Measurements from ENCODE around the gene NMD3.
"Not testable (repeated sequence)": the region's sequence is repeated elsewhere in the genome, so short reads cannot be mapped to it uniquely, and the experiment has no call there.

The NMD3 gene

DNA sequence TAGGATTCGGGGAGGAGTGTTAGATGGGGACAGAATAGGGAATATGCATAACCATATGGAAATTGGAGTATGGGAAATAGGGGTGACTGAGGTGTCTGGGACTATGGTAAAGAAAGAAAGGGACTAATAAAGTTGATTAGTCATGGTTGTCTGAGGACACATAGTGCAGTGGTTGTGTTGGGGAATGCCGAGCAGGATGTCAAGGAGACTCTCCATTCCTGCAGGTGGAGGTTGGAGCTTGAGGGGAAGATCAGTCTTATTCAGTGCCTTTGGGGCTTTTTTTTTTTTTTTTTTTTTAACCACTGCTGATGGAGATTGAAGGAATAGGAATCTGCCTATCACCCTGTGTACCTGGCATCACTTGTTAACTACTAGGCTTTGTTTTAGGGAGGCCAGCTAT lies 10.8 kb downstream of the NMD3 start:
- DNase-seq (ENCODE audit: low spot score), result no peak

DNA sequence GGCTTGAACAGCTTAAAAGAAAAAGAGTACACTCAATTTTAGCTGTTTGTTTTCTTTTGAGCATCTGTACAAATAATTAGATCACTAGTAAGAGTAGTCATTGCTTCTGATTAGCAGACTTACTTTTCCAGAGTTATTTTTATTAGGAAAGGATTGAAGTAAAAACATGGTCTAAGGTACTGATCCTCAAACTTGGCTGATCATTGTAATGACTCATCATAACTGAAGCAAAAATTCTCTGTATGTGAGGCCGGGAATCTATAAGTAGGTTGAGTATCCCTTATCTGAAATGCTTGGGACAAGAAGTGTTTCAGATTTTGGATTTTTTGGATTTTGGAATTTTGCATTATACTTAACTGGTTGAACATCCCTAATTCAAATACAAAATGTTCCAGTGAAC lies 12.4 kb downstream of the NMD3 start:
- DNase-seq (ENCODE audit: low spot score), result no peak

DNA sequence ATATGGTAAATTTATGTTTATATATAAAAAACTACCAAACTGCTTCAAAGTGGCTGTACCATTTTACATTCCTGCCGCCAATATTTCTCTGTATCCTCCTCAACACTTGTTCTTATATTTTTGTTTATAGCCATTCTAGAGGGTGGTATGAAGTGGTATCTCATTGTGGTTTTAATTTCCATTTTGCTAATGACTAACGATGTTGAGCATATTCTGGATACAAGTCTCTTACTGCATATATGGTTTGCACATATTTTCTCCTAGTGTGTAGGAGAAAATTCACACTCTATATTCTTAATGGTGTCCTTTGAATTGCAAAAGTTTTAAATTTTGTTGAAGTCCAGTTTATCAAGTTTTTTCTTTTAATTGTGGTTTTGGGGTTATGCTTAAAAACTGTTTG lies 15.1 kb downstream of the NMD3 start:
- no peak for DNase-seq (ENCODE audit: low spot score)

DNA sequence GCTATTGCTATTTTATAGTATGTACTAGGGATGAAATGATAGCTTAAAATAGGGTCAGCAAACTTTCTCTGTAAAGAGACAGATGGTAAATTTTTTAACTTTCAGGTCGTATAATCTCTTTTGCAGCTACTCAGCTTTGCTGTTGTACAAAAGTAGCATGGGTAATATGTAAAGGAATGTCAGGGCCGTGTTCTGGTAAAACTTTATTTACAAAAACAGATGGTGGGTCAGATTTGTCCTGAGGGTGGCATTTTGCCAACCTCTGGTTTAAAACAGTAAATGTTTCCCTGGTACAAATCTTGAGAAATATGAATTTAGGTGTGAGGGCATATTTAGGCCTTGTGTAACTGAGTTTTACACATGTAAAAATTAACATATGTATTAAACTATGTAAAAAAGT lies 18.6 kb downstream of the NMD3 start:
- DNase-seq (ENCODE audit: low spot score), result no peak

DNA sequence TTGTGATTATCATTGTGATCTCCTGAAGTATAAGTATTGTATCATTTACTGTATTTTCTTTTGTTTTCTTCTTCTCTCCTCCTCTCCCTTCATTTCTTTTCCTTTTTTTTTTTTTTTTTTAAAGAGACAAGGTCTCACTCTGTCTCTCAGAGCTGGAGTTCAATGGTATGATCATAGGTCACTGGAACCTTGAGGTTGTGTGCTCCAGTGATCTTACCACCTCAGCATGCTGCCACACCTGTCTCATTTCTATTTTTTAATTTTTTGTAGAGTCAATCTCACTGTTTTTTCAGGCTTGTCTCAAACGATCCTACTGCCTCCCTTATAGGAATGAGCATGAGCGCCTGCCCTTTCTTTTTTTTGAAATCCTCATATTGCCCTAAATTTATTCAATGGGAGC lies 23.4 kb downstream of the NMD3 start:
- DNase-seq (ENCODE audit: low spot score), result no peak

DNA sequence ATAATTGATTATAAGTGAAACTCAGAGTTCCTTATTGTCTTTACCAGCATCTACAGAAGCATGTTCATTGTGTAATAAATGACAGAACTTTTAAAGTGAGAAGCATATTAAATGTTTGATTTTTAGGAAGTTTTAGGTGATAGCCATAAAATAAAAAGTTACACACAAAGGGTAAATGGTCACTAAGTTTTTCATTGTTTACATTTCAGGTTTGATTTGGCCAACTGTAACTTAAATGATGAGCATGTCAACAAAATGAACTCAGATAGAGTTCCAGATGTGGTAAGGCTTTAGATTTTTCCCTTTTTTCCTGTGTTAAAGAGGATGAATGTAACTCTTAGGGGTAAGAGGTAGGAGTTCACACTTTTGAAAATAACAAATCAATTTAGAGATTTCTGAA lies 25.9 kb downstream of the NMD3 start:
- no peak for DNase-seq (ENCODE audit: low spot score)

DNA sequence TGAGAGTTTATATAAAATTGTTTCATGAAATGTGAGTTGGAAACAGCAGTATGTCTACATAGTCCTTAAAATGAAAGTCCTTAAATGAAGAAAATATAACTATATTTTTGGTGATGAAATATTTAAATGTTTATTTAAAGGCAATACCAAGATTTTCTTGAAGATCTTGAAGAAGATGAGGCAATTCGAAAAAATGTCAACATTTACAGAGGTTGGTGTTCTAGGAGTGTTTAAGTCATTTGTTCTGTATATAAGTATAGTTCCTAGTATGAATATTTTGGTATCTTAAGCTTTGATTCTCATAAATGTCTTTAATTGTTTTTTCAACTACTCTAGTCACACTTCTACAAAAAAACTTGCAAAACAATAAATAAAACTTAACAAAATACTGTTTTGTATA lies 29.0 kb downstream of the NMD3 start:
- DNase-seq (ENCODE audit: low spot score), result no peak

DNA sequence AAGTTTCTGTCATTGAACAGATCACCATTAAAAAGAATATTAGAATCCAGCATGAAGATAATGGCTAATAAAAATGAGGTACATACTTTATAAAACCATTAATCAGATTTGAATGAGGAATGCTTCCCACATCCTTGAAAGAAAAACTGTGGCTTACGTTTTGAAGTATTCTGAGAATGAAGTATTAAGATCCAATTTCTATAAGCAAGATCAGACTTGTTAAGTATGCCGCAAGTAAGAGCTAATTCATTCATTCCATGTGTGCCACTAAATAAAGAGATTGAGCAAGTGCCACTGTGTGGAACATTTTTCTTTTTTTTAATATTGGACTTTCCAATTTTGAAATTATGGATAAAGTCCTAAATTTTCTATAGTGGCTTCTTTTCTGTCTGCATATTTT lies 30.6 kb downstream of the NMD3 start:
- DNase-seq (ENCODE audit: low spot score), result no peak

DNA sequence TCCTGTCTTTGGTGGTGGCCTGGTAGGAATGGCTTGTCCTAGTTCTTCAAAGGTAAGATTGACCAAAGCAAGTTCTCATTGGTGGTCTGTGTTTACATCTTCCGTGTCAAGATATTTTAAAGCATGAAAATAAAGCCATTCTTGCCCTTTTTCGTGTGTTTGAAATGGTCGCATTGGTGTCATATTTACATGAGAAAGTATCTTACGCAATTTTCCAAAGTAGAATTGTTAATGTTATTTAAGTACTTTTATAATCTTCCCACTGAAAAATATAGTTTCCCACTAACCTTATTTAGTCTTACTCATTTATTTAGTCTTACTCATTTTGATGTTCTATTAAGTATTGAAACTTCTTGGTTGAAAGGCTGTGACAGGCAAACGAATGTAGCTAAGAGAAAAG lies 31.0 kb downstream of the NMD3 start:
- no peak for DNase-seq (ENCODE audit: low spot score)

DNA sequence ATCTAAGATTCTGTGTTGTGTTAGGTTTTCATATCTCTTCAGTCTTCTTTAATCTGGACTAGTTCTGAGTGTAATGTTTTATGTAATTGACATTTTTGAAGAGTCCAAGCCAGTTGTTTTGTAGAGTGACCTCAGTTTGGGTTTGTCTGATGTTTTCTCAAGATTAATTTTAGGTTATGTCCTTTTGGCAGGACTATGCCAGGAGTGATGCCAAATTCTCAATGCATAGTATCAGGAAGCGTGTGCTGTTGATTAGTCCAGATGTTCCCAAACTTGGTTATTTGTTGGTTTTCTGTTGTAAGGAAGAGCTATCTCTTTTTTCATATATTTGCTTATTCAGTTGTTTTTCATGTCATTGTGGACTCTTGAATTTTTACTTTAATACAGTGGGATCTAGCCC lies 32.6 kb downstream of the NMD3 start:
- DNase-seq (ENCODE audit: low spot score), result no peak

DNA sequence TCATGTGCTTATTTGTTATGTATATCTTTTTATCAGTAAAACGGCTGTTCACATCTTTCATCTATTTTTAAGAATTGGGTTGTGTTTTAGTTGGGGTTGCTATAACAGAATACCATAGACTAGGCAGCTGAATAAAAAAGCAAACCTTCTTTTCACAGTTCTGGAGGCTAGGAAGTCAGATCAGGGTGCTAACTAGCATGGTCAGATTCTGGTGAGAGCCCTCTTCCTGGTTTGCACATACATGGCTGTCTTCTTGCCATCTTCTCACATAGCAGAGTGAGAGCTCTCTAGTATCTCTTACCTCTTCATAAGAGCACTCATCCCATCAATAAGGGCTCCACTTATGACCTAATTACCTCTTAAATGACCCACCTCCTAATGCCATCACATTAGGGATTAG lies 33.8 kb downstream of the NMD3 start:
- no peak for DNase-seq (ENCODE audit: low spot score)

DNA sequence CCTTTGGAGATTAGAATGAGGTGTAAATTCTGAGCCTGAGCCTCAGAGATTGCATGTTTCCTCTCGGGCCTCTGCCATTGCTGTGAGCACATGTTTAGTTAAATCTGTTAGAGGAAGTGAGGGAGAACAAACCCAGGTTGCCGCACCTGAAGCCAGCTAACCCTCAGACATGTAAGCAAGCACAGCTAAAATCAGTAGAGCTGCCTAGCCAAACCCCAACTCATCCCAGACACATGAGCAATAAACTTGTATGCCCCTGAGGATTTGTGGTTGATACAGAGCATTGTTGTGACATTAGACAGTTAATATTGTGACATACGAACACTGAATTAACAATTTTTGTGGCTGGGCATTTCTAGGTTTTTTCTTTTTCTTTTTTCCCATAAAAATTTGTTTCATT lies 41.9 kb downstream of the NMD3 start:
- DNase-seq (ENCODE audit: low spot score), result no peak

DNA sequence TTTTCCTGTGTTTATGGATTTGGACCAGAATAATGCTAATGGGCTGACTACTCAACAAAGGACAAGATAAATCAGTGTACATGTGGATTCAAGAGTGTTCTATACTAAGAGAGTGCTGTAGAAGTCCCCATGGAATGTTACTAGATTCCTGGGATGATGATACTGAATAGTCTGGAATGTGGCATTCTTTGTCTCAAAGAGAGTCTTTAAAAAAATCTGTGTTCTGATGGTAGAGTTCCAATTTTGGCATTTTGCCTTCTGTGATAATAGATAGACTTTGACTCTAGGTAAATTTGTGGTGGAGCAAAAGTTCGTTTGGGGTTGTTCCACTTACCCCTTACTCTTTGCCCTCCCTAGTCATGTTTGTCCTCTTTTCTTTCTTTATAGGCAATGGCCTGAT lies 43.7 kb downstream of the NMD3 start:
- no peak for DNase-seq (ENCODE audit: low spot score)

DNA sequence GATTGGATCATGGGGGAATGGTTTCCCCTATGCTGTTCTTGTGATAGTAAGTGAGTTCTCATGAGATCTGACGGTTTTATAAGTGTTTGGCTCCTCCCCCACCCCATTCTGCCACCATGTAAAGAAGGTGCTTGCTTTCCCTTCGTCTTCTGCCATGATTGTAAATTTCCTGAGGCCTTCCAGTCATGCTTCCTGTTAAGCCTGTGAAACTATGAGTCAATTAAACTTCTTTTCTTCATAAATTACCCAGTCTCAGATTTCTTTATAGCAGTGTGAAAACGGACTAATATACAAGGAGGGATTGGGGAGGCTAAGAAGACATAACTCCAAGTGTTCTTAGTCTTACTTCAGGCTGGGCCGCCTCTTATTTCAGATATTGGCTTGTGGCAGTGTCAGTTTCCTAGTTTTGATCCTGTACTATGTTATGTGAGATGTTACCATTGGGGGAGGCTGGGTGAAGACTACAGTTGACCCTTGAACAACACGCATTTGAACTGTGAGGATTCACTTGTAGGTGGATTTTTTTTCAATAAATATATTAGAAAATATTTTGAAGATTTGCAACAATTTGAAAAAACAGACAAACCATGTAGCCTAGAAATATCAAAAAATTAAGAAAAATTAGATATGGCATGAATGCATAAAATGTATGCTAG lies 44.9 kb downstream of the NMD3 start:
- DNase-seq (ENCODE audit: low spot score), result no peak

DNA sequence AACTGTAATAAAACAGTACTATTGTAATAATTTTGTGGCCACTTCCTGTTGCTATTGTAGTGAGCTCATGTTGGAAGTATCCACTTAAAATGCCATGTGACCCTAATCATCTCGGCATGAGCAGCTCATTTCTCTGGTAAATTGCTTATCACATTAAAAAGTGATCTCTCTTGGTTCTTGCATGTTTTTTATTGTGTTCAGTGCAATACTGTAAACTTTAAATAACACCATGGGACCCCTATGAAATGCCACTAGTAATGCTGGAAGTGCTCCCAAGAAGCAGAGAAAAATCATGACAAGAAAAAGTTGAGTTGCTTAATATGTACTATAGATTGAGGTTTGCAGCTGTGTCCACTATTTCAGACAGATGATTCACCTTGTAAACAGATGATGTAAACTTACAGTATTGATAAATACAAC lies 45.6 kb downstream of the NMD3 start:
- DNase-seq (ENCODE audit: low spot score), result no peak

DNA sequence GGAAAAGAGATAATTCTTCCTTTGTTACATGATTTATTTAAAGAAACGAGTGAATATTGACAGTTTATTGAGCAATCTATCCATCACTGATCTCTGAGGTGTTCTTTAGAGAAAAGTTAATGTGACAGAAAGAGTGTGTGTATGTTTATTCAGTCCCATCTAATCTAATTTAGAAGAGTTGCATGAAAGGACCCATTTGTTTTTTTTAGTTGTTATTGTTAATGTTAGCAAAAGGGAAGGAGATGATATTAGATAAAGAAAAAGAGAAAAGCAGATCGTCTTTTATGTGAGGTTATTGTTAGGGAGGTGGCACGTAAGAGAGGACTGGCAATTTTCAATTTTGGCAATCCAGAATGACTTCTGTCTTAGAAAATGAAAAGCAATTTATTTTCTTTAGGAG lies 46.5 kb downstream of the NMD3 start:
- DNase-seq (ENCODE audit: low spot score), result no peak

DNA sequence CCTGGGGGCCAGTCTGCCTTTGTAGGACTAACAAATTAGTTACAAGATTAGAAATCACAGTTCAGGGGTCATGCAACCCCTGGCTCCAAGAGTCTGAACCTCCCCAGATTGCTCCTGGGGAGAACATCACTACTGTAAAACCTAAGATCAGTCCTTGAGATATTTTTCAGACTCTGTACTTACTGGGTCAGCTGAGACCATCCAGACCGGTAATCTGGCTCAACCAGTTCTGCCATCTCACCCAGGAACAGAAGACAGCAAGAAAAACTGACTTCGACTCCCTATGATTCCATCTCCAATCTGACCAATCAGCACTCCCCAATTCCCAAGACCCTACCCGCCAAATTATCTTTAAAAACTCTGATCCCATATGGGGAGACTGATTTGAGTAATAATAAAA lies 47.5 kb downstream of the NMD3 start:
- DNase-seq (ENCODE audit: low spot score), result no peak

DNA sequence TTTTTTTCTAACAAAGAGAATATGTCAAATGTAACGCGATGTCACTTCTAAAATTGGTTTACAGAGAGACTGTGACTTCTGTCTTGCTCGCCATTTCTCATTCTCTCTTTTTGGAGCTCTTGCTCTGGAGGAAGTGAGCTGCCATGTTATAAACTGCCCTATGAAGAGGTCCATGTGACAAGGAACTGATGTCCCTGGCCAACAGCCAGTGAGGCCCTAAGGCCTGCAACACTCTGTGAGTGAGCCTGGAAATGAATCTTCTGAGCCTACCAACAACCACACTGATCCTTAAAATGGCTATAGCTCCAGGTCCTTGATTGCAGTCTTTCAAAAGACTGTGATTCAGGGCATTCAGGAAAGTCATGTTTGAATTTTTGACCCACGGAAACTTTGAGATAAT lies 49.9 kb downstream of the NMD3 start:
- DNase-seq (ENCODE audit: low spot score), result no peak

DNA sequence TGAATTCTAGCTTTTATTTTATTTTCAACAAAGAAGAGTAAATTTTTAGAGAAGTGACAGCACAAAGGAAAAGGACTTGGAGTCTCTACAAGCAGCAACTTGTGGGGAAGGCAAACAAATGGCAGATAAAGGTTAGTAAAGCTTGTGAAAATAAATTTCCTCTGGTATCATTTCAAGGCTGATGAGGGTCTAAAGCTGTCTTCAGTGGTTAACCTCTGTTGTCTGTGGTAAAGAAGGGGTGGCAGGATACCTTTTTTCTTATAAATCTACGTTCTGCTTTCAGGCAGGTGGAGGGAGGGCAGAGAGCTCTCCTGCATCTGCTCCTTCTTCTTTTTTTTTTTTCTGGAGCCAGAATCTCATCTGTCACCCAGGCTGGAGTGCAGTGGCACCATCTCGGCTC lies 50.5 kb downstream of the NMD3 start:
- no peak for DNase-seq (ENCODE audit: low spot score)

DNA sequence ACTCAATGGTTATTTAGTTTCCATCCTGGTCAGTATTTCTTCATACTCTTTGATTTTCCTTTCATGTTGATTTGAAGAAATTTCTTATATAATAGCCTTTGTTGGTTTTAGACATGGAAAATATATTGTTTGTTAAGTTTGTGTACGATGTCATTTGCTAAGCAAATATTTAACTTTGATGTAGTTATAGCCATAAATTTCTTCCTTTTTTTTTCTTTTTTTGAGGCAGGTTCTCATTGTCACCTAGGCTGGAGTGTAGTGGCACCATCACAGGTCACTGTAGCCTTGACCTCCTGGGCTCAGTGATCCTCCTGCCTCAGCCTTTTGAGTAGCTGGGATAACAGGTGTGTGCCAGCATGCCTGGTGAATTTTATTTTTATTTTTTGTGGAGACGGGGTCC lies 51.4 kb downstream of the NMD3 start:
- DNase-seq (ENCODE audit: low spot score), result no peak

DNA sequence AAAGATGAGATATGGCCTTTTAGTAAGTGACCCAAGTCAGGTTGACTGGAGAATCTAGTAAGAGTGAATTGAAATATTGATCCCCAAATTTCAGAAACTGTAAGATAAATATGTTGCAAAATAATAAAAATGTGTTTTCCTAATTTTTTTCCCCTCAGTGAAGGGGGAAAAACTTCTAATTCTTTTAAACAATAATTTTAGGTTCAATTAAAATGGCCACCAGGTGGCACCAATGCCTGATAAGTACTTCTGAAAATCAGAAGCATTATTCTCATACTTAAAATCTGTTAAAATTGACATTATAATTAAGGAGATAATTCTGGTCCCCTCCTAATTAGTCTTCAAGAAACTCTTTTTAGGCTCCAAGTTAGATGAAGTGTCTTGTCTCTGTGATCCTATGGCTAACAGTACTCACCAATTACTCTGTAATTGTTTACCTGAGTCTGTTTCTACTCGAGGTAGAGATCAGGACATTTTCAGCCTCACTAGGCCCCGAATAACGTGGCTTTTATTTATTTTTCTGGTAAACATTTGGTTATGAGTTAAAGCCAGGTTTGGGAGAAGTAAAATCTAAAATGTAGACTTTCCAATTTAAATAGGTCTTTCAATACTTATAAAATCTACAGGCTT lies 52.6 kb downstream of the NMD3 start:
- peak; percentile 57 for DNase-seq (ENCODE audit: low spot score)

DNA sequence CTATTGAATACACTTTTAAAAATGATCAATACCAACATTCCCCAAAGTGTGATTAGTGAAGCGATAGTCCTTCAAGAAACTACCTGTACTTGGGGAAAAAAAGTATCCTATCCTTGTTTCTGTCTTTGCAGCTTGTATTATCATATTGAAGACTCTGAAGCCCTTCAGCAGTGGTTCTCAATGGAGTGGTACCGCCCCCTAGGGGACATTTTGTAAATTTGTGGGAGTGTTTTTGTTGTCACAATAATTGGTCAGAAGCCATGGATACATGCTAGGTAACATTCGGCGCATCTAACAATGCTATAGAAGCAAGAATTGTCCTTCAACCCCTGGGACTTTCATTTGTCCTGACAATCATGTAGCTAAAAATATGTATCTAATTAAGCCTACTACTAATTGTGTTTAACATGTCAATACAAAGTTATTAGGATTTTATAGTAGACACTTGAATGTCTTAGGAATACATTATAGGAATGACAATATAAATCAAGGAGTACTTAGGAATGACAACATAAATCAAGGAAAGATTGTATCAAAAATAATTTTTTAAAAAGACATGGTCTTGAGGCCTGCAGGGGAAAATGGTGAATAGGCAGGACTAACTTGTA lies 53.7 kb downstream of the NMD3 start:
- peak; percentile 39 for DNase-seq (ENCODE audit: low spot score)

DNA sequence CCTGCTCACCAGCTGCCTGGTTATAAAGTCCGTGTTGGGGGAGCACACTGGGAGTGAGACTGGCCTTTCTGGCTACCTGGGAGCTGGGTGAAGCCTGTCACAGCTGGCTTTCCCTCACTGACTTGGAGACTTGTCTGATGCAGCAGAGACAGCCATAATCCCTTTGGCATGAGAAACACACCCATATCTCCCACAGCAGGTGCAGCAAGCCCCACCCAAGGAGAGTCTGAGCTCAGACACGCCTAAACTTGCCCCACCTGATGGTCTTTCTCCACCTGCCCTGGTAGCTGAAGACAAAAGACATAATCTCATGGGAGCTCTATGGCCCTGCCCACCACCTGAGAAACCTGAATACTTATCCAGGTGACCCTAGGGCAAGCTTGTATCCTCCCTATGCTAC lies 54.8 kb downstream of the NMD3 start:
- no peak for DNase-seq (ENCODE audit: low spot score)

DNA sequence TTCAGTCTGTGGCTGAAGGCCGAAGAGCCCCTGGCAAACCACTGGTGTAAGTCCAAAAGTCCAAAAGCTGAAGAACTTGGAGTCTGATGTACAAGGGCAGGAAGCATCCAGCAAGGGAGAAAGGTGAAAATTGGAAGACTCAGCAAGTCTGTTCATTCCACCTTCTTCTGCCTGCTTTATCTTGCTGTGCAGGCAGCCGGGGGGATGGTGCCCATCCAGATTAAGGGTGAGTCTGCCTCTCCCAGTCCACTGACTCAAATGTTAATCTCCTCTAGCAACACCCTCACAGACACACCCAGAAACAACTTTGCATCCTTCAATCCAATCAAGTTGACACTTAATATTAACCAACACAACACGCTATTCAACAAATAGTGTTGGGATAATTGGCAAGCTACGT lies 61.3 kb downstream of the NMD3 start:
- DNase-seq (ENCODE audit: low spot score), result not testable (repeated sequence)
